KOPT-K1 (cell line): ENCODE data around the gene R3HCC1L.

ENCODE experiments used
- H3K27ac ChIP-seq: fragments of 200-600 bp; sonication (generic); 2 replicates; pipeline ENCODE4 v1.5.1; 2016; ENCODE audit warnings: antibody characterized with exemption, mild to moderate bottlenecking, low read depth, low read length; ENCODE audit not compliant: poor library complexity, severe bottlenecking
- H3K36me3 ChIP-seq: fragments of 200-600 bp; sonication (generic); 2 replicates; pipeline ENCODE4 v1.5.1; 2017; ENCODE audit warnings: antibody characterized with exemption, mild to moderate bottlenecking, low read length, moderate library complexity; ENCODE audit not compliant: insufficient read depth
- H3K9me3 ChIP-seq: fragments of 200-600 bp; sonication (generic); 2 replicates; pipeline ENCODE4 v1.5.1; 2017; ENCODE audit warnings: antibody characterized with exemption, low read length, mild to moderate bottlenecking; ENCODE audit not compliant: insufficient read depth, poor library complexity, severe bottlenecking

Gene R3HCC1L

DNA sequence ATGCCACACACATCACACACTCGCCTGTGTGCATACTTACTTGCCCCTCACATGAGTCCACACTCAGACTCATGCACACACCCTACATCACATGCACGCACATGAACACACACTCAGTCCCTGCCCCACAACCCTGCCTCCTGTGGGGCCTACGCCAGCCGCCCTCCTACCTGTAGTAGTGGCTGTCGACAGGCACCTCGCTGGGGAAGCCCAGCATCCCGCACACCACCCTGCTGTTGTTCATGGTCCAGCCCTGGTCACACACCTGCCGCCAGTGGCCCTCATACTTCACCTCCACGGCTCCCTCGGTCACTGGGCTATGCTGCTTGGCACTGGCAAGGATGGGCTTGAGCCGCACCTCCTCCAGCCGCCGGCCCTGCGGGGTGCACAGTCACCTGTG, 126.3 kb downstream of the R3HCC1L start:
- 0 out of 2 replicates have a peak, but pooled peaks cover 4% of the 10 kb centered on the region for H3K36me3 ChIP-seq
- no peaks in the 10 kb centered on the region for H3K9me3 ChIP-seq
- no peak overlapping the region for H3K27ac ChIP-seq

DNA sequence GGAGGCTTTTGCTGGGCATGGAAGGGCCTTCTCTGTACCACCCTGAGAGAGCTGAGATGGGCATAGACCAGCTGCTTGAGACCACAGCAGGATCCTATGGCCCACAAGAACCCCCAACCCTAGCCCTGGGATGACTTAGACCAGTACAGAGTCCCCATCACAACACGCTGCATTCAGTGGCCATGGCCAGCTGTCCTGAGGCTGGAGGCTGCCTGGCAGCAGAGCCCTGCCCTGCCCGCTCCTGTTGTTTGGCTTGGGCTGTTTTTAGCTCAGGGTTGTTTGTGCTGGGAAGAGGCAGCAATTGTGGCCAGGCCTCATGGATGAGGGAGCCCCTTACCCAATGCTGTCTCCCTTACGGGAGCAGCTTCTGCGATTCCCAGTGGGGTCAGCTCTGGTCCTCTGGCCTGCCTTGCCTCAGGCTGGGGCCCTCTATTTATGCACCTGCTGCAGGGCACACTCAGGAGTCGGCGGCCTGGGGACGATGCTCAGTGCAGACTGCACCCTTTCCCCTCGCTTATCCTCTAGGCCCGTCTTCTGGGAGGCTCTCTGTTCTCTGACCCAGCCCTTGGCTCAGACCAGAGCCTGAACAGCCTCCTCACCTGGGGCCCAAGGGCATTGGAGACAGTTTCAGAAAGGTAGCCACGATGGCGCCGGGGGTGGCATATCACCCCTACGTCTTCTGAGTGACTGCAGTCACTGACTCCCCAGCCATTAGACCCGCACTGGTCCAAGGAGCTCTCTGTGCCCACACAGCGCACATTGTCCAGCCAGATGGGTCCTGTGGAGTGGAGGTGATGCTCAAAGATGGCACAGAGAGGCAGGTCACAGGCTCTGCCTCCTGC, 127.2 kb downstream of the R3HCC1L start:
- no peaks in the 10 kb centered on the region for H3K36me3 ChIP-seq
- H3K27ac ChIP-seq, result no peak overlapping the region
- H3K9me3 ChIP-seq, result no peaks in the 10 kb centered on the region

DNA sequence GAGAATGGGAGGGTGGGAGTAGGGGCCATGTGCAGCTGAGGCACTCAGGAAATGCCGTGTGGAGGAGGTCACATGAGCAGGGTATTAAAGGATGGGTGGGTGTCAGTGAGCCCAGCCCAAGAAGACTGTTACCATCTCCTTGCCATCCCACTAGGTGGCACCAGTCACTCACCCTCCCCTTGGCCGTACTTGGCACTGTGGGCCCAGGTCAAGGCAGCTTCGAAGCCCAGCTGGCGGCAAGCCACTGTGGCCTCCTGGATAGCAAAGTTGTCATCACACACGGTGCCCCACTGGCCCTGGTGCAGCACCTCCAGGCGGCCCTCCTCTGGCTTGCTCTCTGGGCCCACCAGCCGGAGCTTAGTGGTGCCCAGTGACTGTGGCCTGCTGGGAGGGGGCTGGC, 128.1 kb downstream of the R3HCC1L start:
- H3K27ac ChIP-seq, result no peak overlapping the region
- H3K9me3 ChIP-seq, result no peaks in the 10 kb centered on the region
- no peaks in the 10 kb centered on the region for H3K36me3 ChIP-seq

DNA sequence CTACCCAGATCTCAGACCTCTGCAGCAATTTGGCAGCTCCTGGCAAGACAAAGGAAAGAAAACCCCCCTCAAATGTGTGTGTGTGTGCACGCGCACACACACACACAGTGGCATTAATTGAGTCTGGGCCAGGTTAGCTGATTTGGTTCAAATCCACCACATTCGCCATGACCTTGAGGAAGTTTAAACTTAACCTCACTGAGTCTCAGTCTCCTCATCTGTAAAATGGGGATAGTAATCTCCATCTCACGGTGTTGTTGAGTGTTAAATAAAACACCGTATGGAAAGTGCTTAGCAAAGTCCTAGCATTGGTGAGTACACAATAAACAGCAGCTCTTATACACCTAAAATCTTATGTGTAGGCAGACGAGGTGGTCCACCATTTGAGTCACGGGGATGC, 128.6 kb downstream of the R3HCC1L start:
- no peak overlapping the region for H3K27ac ChIP-seq
- no peaks in the 10 kb centered on the region for H3K36me3 ChIP-seq
- H3K9me3 ChIP-seq, result no peaks in the 10 kb centered on the region

- Histone ChIP-seq H3K36me3 (no peaks in the 10 kb centered on the region), H3K27ac (no peak overlapping the region), H3K9me3 (no peaks in the 10 kb centered on the region)
Observed at GRCh38 chr10:98264378-98265065, 130.1 kb downstream of the R3HCC1L start.

DNA sequence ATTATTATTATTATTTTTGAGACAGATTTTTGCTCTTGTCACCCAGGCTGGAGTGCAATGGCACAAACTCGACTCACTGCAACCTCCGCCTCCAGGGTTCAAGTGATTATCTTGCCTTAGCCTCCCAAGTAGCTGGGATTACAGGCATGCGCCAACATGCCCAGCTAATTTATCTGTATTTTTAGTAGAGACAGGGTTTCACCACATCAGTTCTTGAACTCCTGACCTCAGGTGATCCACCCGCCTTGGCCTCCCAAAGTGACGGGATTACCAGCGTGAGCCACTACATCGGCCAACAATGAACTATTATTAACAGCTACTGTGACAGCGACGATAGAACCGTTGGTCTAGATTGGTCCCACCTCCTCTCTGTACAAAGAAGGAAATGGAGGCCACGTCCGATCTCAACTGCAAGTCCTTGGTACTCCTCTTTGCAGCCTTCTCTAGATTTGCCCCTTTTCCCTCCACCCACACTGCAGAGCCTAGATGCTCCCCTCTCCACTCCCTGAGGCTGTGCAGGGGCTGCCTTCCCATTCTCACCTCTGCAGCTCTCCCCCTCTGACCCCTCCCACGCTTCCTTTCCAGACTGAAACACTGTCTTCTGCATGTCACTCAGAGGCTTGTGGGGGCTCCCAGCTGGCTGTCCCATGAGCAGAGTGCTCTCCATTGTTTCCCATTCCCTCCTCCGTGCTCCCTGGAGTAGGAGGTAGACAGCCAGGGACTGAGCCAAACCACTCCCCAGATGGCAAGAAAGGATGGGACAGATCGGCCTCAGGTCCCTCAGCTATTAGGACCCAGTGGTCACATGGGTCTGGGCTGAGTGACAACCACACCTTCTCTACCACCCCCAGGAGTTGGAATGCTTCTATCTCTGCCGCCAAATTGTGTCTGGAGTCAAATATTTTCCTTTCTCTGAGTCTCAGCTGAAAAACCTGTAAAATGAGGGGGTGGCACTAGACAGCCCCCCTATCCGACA, 131.2 kb downstream of the R3HCC1L start:
- H3K36me3 ChIP-seq, result no peaks in the 10 kb centered on the region
- no peak overlapping the region for H3K27ac ChIP-seq
- H3K9me3 ChIP-seq, result no peaks in the 10 kb centered on the region

GRCh38 chr10:98266647-98267046, 132.2 kb downstream of the R3HCC1L start:
- no peaks in the 10 kb centered on the region for H3K9me3 ChIP-seq
- no peak overlapping the region for H3K27ac ChIP-seq
- H3K36me3 ChIP-seq, result no peaks in the 10 kb centered on the region

DNA sequence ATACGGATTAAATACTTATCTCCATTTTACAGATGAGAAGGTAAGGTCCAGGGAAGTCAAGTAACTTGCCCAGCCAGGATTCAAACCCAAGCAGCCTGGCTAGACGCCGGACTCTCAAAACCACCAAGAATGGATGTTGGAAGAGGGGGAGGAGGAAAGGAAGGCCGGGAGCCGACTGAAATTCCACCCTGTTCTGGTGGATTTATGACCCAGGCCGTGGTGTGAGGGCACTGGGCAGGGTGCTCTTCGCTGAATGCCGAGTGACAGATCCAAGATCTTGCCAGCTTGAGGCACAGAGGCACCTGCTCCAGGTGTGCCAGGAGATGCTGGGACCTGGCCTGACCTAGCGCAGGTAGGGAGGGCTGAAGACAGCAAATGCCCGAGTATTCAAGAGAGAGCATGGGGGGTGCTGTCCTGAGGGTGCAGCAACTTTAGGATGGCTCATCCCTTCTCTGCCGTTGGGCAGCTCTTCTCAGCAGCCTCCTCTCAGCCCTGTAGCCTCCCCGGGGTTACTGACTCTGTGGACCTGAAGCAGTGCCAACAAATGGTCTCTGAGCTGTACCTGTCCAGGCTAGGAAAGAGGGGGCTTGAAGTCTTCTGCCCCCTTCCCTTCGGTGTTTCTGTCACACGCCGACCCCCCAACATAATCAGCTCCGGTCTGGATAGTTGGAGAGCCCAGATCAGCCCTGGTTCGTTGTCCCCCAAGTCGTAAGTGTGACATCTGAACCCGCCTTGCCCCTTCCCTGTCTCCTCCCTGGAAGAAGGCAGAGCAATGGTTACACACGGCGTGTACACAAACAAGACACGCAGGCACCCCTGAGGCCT, 132.8 kb downstream of the R3HCC1L start:
- H3K27ac ChIP-seq, result no peak overlapping the region
- H3K36me3 ChIP-seq, result no peaks in the 10 kb centered on the region
- H3K9me3 ChIP-seq, result no peaks in the 10 kb centered on the region

DNA sequence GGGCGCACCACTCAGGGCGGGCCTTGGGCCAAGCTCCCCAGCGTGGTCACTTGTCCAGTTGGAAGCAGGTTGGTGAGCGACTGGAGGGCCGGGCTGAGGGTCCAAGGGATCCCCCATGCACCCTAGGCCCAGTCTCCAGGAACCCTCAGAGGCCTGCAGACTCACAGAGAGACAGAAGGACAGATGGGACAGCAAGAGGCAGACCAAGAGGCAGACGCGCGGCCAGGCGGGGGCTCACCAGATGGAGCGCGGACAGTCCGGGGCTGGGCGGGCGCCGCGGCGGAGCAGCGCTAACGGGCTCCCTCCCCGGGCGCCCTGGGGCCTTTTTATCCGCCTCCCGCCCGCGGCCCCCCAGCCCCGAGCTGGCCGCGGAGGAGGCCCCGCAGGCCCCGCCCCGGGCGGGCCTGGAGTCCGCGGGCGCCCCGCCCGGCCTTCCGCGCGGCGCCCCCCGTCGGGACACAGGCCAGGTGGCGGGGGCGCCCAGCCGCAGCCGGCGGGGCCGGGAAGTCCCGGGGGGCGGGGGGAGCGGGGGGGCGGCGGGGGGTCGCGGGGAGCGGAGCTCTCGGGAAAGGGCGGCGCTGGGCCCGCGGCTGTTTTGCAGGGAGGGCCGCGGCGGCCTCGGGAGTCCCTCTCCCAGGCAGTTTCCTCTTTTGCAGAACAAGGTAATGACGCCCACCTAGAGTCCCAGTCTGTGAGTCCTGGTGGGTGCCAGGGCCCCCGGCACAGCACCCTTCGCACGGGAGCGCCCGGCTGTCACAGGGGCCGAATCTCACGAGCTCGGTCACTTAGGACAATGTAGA, 133.6 kb downstream of the R3HCC1L start, which contains the start of gene LOXL4:
Gene LOXL4, minus strand, starts transcription at position 301 of the 800 bp plus-strand sequence. CDS start 5,175 bp downstream, outside the sequence.
- Histone ChIP-seq H3K9me3 (no peaks in the 10 kb centered on the region), H3K27ac (no peak within 1 kb of the TSS), H3K36me3 (no peaks in the 10 kb centered on the region)

DNA sequence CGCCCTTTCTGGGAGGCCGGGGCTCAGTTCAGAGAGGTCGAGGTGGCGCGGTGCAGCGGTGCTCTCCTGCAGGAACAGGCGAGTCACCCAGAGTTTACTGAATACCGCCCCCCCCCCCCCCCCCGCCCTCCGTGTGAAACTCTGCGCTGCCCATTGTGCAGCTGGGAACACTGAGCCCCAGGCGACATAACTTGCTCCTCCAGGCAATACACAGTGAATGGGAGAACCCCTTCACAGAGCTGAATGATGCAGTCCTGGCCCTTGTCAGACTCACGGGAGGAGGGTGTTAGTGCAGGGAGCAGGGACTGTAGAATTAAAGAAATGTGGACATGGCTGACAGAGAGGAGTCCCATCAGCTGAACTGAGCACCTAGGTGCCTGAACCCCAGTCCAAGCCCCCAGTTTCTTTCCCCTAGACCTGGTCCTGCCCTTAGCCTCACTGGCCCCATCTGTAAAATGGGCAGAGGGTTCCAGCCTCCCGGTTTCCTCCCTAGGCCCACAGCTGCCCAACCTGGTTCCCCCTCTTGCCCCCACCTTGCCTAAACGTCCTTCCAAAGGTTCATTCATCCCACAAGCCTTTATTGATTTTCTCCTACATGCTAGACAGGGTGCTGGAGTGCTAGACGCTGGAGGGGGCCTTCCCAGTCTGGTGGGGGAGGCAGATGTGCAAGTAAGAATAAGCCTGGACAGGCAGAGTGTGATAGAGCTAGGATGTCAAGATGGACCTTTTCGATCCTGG, 134.4 kb downstream of the R3HCC1L start:
- Histone ChIP-seq H3K27ac (no peak overlapping the region), H3K9me3 (no peaks in the 10 kb centered on the region), H3K36me3 (no peaks in the 10 kb centered on the region)

GRCh38 chr10:98269435-98269912, 135.0 kb downstream of the R3HCC1L start:
- H3K36me3 ChIP-seq, result no peaks in the 10 kb centered on the region
- no peaks in the 10 kb centered on the region for H3K9me3 ChIP-seq
- no peak overlapping the region for H3K27ac ChIP-seq

DNA sequence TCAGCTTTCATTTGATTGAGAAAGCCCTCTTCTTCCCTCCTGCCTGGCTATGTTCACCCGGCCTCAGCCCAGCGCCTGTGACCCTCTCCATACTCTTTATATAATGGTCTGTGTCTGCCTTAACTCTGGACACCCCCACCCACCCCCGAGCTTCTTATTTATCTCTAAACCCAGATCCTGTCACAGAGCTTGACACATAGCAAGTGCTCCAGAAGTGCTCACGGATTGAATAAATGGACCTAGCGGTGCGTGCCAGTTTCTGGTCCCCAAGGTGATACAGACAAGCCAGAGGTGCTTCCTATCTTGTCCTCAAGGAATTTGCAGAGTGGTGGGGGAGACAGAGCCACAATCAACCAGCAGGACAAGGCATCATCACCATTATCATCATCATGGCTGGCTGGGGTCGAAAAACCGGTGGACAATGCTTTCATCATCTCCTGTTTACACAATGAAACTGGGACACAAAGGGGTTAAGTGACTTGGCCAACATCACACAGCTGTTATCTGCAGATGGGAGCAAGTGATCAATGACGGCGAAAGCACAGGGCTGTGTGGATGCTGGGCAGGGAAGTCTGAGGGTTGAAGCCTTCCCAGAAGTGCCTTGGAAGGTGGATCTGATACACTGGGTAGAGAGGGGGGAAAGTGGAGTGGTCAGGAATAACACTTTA, 135.8 kb downstream of the R3HCC1L start:
- no peak overlapping the region for H3K27ac ChIP-seq
- H3K36me3 ChIP-seq, result no peaks in the 10 kb centered on the region
- no peaks in the 10 kb centered on the region for H3K9me3 ChIP-seq
